Thyroid gland (tissue), 4 donors: ENCODE results near the gene MOGAT2. TPM values are rescaled to one million over a fixed set of nuclear protein-coding genes. Genes with fewer than 3 reads are reported as not detected.

Experiments used
- DNase-seq, 2 donors: peaks; one replicate each; pipeline ENCODE4 v3.0.0-alpha.2; 2019
- H3K27ac ChIP-seq, 3 donors: fragments of 200-600 bp; sonication (generic); 1 replicate in 2 of 3; 2 replicates in 1 of 3; pipeline ENCODE4 v1.5.1; 2016 to 2019; ENCODE audit warnings: mild to moderate bottlenecking in 1 of 3, moderate library complexity in 1 of 3
- H3K27me3 ChIP-seq: fragments of 200-600 bp; sonication (generic); one replicate; pipeline ENCODE4 v1.5.1; 2019
- H3K36me3 ChIP-seq, 2 donors: fragments of 200-600 bp; sonication (generic); one replicate each; pipeline ENCODE4 v1.5.1; 2016 to 2019
- H3K4me1 ChIP-seq, 2 donors: fragments of 200-600 bp; sonication (generic); one replicate each; pipeline ENCODE4 v1.5.1; 2017 to 2019
- H3K4me3 ChIP-seq, 3 donors: fragments of 200-600 bp; sonication (generic); replicated peaks in 1 of 3; 1 replicate in 2 of 3; 2 replicates in 1 of 3; pipeline ENCODE4 v1.5.1; 2016; ENCODE audit warnings: mild to moderate bottlenecking in 1 of 3
- H3K9me3 ChIP-seq: fragments of 200-600 bp; sonication (generic); one replicate; pipeline ENCODE4 v1.5.1; 2017
- CTCF ChIP-seq, 6 experiments: fragments of 200-600 bp in 3 of 6; fragments of 450-650 bp in 3 of 6; sonication (generic) in 3 of 6; IDR thresholded peaks; one replicate each; pipeline ENCODE4 v1.5.1; 2016 to 2019; ENCODE audit warnings: antibody characterized with exemption in 6 of 6, mild to moderate bottlenecking in 2 of 6, inconsistent platforms in 1 of 6, moderate library complexity in 1 of 6
- POLR2A ChIP-seq, 2 donors: fragments of 450-650 bp; IDR thresholded peaks; one replicate each; pipeline ENCODE4 v1.6.1; 2017; ENCODE audit warnings: antibody characterized with exemption in 2 of 2, mild to moderate bottlenecking in 2 of 2, moderate library complexity in 1 of 2
- WGBS, 2 donors: methylation state at CpG; one replicate each; pipeline ENCODE4 v1.1.5; 2017; 5-methylcytosine and 5-hydroxymethylcytosine counted together
- intact Hi-C: fragments of 100-400 bp; cut with DNase I; formaldehyde crosslinking; loops from one replicate; pipeline ENCODE4 v1.15.1; 2023
- total RNA-seq, 4 donors: library from RNA; depleted of rRNA; stranded (reverse); fragments of >200 nt; gene quantifications; one replicate each; pipeline ENCODE4 v1.2.3, GENCODE V29; 2016

MOGAT2 gene
- total RNA-seq, 4 donors from 2014 or later, result 1.0 TPM; not detected in 3

GRCh38 chr11:75760243-75760642, 42.6 kb downstream of the MOGAT2 start:
- Histone ChIP-seq H3K27ac (peak overlapping the region in 1 of 3 donors; percentile 53), H3K27me3 (no peaks in the 10 kb centered on the region), H3K4me3 (no peak overlapping the region), H3K4me1 (peaks cover 30 to 38% of the 10 kb centered on the region in 2 donors), H3K36me3 (no peaks in the 10 kb centered on the region), H3K9me3 (no peaks in the 10 kb centered on the region)
- no peak for DNase-seq
- intact Hi-C loops, result loop anchor here (10.0 kb wide), 1 partner anchor 215 kb away; no protein-coding TSS in a partner anchor
- no peak for TF ChIP-seq POLR2A (IDR thresholded peaks at IDR 0.05)
- TF ChIP-seq CTCF (IDR thresholded peaks at IDR 0.05), result no peak

- H3K4me1 ChIP-seq, result peaks cover 30 to 38% of the 10 kb centered on the region in 2 donors
- H3K4me3 ChIP-seq, result no peak overlapping the region
- DNase-seq, result peak; percentile 31 to 41
- 62 to 71% methylated on average over 3 of the region's 3 CpGs for WGBS, 2 donors
- no peaks in the 10 kb centered on the region for H3K36me3 ChIP-seq
- TF ChIP-seq CTCF (IDR thresholded peaks at IDR 0.05) (no peak), POLR2A (IDR thresholded peaks at IDR 0.05) (no peak)
- intact Hi-C loops, result loop anchor here (10.0 kb wide), 1 partner anchor 216 kb away; no protein-coding TSS in a partner anchor
- no peaks in the 10 kb centered on the region for H3K9me3 ChIP-seq
- H3K27ac ChIP-seq, result peak overlapping the region in 1 of 3 donors; percentile 53
- no peaks in the 10 kb centered on the region for H3K27me3 ChIP-seq
These were observed 43.3 kb downstream of the MOGAT2 start for GRCh38 chr11:75760710-75761493.

- H3K4me1 ChIP-seq, result peaks cover 30 to 42% of the 10 kb centered on the region in 2 donors
- H3K9me3 ChIP-seq, result no peaks in the 10 kb centered on the region
- no peaks in the 10 kb centered on the region for H3K36me3 ChIP-seq
- DNase-seq, result no peak
- intact Hi-C loops, result loop anchor here (10.0 kb wide), 1 partner anchor 217 kb away; no protein-coding TSS in a partner anchor
- TF ChIP-seq CTCF (IDR thresholded peaks at IDR 0.05), result no peak
- no peak for TF ChIP-seq POLR2A (IDR thresholded peaks at IDR 0.05)
- no peaks in the 10 kb centered on the region for H3K27me3 ChIP-seq
- no peak overlapping the region for H3K4me3 ChIP-seq
- 91 to 96% methylated on average over 8 of the region's 8 CpGs for WGBS, 2 donors
- no peak overlapping the region for H3K27ac ChIP-seq
These were observed 44.5 kb downstream of the MOGAT2 start for GRCh38 chr11:75762158-75762557.

GRCh38 chr11:75762885-75763284, 45.2 kb downstream of the MOGAT2 start:
- no peaks in the 10 kb centered on the region for H3K27me3 ChIP-seq
- TF ChIP-seq CTCF (IDR thresholded peaks at IDR 0.05) (no peak), POLR2A (IDR thresholded peaks at IDR 0.05) (no peak)
- intact Hi-C loops, result loop anchor here (10.0 kb wide), 1 partner anchor 218 kb away; no protein-coding TSS in a partner anchor
- DNase-seq, result no peak
- H3K4me3 ChIP-seq, result no peak overlapping the region
- WGBS, 2 donors, result 70 to 90% methylated on average over 2 of the region's 2 CpGs
- H3K9me3 ChIP-seq, result no peaks in the 10 kb centered on the region
- peaks cover 31 to 47% of the 10 kb centered on the region in 2 donors for H3K4me1 ChIP-seq
- H3K36me3 ChIP-seq, result no peaks in the 10 kb centered on the region
- H3K27ac ChIP-seq, result peak overlapping the region in 2 of 3 donors; percentile 2 to 56

- H3K36me3 ChIP-seq, result no peaks in the 10 kb centered on the region
- no peaks in the 10 kb centered on the region for H3K27me3 ChIP-seq
- H3K4me3 ChIP-seq, result no peak overlapping the region
- intact Hi-C loops, result loop anchor here (10.0 kb wide), 1 partner anchor 219 kb away; no protein-coding TSS in a partner anchor
- H3K27ac ChIP-seq, result peak overlapping the region in 1 of 3 donors; percentile 6
- DNase-seq, result peak; percentile 56 to 64
- no peak for TF ChIP-seq CTCF (IDR thresholded peaks at IDR 0.05)
- no peak for TF ChIP-seq POLR2A (IDR thresholded peaks at IDR 0.05)
- no peaks in the 10 kb centered on the region for H3K9me3 ChIP-seq
- peaks cover 37 to 55% of the 10 kb centered on the region in 2 donors for H3K4me1 ChIP-seq
- WGBS, 2 donors, result 27 to 40% methylated on average over 3 of the region's 3 CpGs
These were observed 46.2 kb downstream of the MOGAT2 start for GRCh38 chr11:75763846-75764245.
